PC-3 (cell line): Measurements from ENCODE around the gene TM4SF20.

Experiments used
- CTCF ChIP-seq: fragments of 300-600 bp; sonication (generic); conservative IDR thresholded peaks from 2 replicates; pipeline ENCODE4 v1.5.1; 2017; ENCODE audit warnings: antibody characterized with exemption, low read depth, mild to moderate bottlenecking, low read length
- EZH2phosphoT487 ChIP-seq: fragments of 300-600 bp; sonication (generic); IDR thresholded peaks from 2 replicates; pipeline ENCODE4 v1.6.1; 2018; ENCODE audit warnings: mild to moderate bottlenecking, antibody characterized with exemption, low read length, borderline replicate concordance

- no peak for TF ChIP-seq CTCF
- no peak for TF ChIP-seq EZH2phosphoT487
Observed at GRCh38 chr2:227414846-227415245, 35.7 kb upstream of the TM4SF20 start.
